ENCODE measurements around the gene GRM6. TPM values are rescaled to one million over a fixed set of nuclear protein-coding genes. Genes with fewer than 3 reads are reported as not detected.

The GRM6 gene
- total RNA-seq, 1 experiment from 2014 or later = not detected

DNA sequence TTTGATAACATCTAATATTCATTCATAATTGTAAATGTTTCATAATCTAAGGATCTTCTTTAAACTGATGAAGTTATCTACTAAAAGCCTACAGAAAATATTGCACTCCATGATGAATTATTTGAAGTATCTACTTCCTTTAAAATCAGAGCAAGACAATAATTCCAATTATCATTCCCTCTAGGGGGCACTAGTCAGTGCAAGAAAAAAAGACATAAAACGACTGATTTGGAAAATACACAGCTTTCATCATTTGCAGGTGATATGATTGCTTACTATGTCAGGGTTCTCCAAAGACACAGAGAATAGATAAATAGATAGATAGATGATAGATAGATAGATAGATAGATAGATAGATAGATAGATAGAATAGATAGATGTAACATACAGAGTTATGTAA lies 13.5 kb upstream of the GRM6 start:
- DNase-seq = no peak
- H4K20me1 ChIP-seq (ENCODE audit: control insufficient read depth, insufficient read depth, insufficient read length) = no peaks in the 10 kb centered on the region
- H2BK15ac ChIP-seq (ENCODE audit: low read depth, low read length) = no peak overlapping the region
- H4K91ac ChIP-seq (ENCODE audit: insufficient read length, low read depth, low read length) = no peak overlapping the region
- H3K23ac ChIP-seq (ENCODE audit: insufficient read length, low read depth, low read length) = no peak overlapping the region
- H3K9me3 ChIP-seq (ENCODE audit: control insufficient read depth, low read depth, low read length) = peaks cover 11% of the 10 kb centered on the region
- no peaks in the 10 kb centered on the region for H3K27me3 ChIP-seq (ENCODE audit: insufficient read depth, low read length)
- no peak overlapping the region for H2BK120ac ChIP-seq (ENCODE audit: low read depth, low read length, poor library complexity, severe bottlenecking)
- H3K9ac ChIP-seq (ENCODE audit: extremely low read depth, insufficient read length, low read length) = no peak overlapping the region
- Mint-ChIP-seq H3K4me3 (no peak overlapping the region), H3K9me3 (peaks cover 76 to 81% of the 10 kb centered on the region in 2 experiments), H3K27me3 (ENCODE audit: low read depth) (peaks cover 2% of the 10 kb centered on the region; the same call in 1 of the 2 replicates), H3K27ac (no peak overlapping the region), H3K4me1 (no peaks in the 10 kb centered on the region), H3K36me3 (ENCODE audit: insufficient read depth in 1 of 3, low read depth in 3 of 3) (peaks cover 3 to 6% (median 6%) of the 10 kb centered on the region in 3 experiments; a peak in 5 of 7 replicates)
- H3K27ac ChIP-seq (ENCODE audit: insufficient read length, low read depth, low read length) = no peak overlapping the region
- H3K79me1 ChIP-seq (ENCODE audit: insufficient read depth, low read depth, low read length, poor library complexity, severe bottlenecking) = no peaks in the 10 kb centered on the region
- H3K4me1 ChIP-seq (ENCODE audit: insufficient read depth, low read length) = no peaks in the 10 kb centered on the region
- no CpG with 5 or more reads among the region's 1 CpG for WGBS (ENCODE audit: extremely low coverage, insufficient read length, low lambda C conversion rate)
- H3K4me2 ChIP-seq (ENCODE audit: insufficient read depth, insufficient read length, low read length) = no peak overlapping the region
- no peak overlapping the region for H4K8ac ChIP-seq (replicated peaks; ENCODE audit: insufficient read length, low read depth, low read length)
- no peak overlapping the region for H4K5ac ChIP-seq (ENCODE audit: insufficient read length, low read depth, low read length)
- H2BK5ac ChIP-seq (ENCODE audit: insufficient read length, low read length) = no peak overlapping the region
- TF ChIP-seq, protein P1, sequence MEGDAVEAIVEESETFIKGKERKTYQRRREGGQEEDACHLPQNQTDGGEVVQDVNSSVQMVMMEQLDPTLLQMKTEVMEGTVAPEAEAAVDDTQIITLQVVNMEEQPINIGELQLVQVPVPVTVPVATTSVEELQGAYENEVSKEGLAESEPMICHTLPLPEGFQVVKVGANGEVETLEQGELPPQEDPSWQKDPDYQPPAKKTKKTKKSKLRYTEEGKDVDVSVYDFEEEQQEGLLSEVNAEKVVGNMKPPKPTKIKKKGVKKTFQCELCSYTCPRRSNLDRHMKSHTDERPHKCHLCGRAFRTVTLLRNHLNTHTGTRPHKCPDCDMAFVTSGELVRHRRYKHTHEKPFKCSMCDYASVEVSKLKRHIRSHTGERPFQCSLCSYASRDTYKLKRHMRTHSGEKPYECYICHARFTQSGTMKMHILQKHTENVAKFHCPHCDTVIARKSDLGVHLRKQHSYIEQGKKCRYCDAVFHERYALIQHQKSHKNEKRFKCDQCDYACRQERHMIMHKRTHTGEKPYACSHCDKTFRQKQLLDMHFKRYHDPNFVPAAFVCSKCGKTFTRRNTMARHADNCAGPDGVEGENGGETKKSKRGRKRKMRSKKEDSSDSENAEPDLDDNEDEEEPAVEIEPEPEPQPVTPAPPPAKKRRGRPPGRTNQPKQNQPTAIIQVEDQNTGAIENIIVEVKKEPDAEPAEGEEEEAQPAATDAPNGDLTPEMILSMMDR (conservative IDR thresholded peaks at IDR 0.05) = peak; percentile 41; the same call in 1 of the 3 replicates
- no peak overlapping the region for H3K14ac ChIP-seq (ENCODE audit: insufficient read depth, low read length)
- H3K79me2 ChIP-seq (ENCODE audit: insufficient read depth, low read length) = no peaks in the 10 kb centered on the region; the same call in 1 of the 2 replicates
- no peak overlapping the region for H3K4ac ChIP-seq (ENCODE audit: low read depth, low read length)
- no peak overlapping the region for H2AK5ac ChIP-seq (ENCODE audit: insufficient read length, low read length)
- H2AFZ ChIP-seq (ENCODE audit: low read length) = no peak overlapping the region
- no peaks in the 10 kb centered on the region for H3K23me2 ChIP-seq (ENCODE audit: insufficient read length, low read depth, low read length, poor library complexity, severe bottlenecking)
- H3K18ac ChIP-seq (ENCODE audit: insufficient read length, low read depth, low read length) = no peak overlapping the region
- no peak overlapping the region for H3T11ph ChIP-seq (ENCODE audit: low read length)
- H3K56ac ChIP-seq (ENCODE audit: insufficient read length, low read depth, low read length) = no peak overlapping the region
- H2BK20ac ChIP-seq (ENCODE audit: low read depth, low read length, poor library complexity, severe bottlenecking) = no peak overlapping the region
- H2BK12ac ChIP-seq (ENCODE audit: insufficient read length, low read depth, low read length) = no peak overlapping the region

Data from H9 (cell line).